B cell (primary cell): ENCODE results near the gene IQCH. TPM values are rescaled to one million over a fixed set of nuclear protein-coding genes. Genes with fewer than 3 reads are reported as not detected.
A peak's percentile ranks its signal among the peaks of the same experiment; 100 is the strongest.

Experiments
- ATAC-seq: fragments of 200-7000 bp; cut with Tn5 transposase; one replicate; pipeline ENCODE4 v1.10.0; 2021; ENCODE audit warnings: low read depth, mild to moderate bottlenecking, moderate number of reproducible peaks, moderate library complexity
- CTCF ChIA-PET: fragments of 350-600 bp; sonication (Branson Sonifier 250); formaldehyde crosslinking; loops from one replicate; lab custom pipeline; 2021; ENCODE audit warnings: antibody characterized with exemption, inconsistent platforms; lab: Charles Lee
- POLR2A ChIA-PET: fragments of 350-600 bp; sonication (Branson Sonifier 250); formaldehyde crosslinking; loops from one replicate; lab custom pipeline; 2021; ENCODE audit warnings: antibody characterized with exemption; lab: Charles Lee
- DNase-seq: peaks from one replicate; pipeline ENCODE4 v3.0.0; 2013
- H2AFZ ChIP-seq: 2 replicates; pipeline ENCODE4 v1.6.1; 2012; ENCODE audit warnings: mild to moderate bottlenecking, low read depth, low read length; ENCODE audit not compliant: insufficient read depth, poor library complexity, severe bottlenecking
- H3K27ac ChIP-seq, 2 donors: 1 replicate in 1 of 2; 2 replicates in 1 of 2; pipeline ENCODE4 v1.5.1; 2012 to 2013; ENCODE audit warnings: low read length in 2 of 2, mild to moderate bottlenecking in 2 of 2, moderate library complexity in 1 of 2
- H3K27me3 ChIP-seq, 4 experiments: fragments of 200-600 bp in 1 of 4; sonication (generic) in 1 of 4; replicated peaks in 1 of 4; 1 replicate in 2 of 4; 2 replicates in 2 of 4; pipeline versions ENCODE4 v1.6.1 to v1.7.0; 2013 to 2016; ENCODE audit warnings: low read length in 3 of 4, mild to moderate bottlenecking in 2 of 4, mixed read lengths in 1 of 4, moderate library complexity in 1 of 4; ENCODE audit not compliant: insufficient read depth in 4 of 4, control insufficient read depth in 3 of 4; ENCODE audit errors: control extremely low read depth in 1 of 4
- H3K36me3 ChIP-seq, 2 experiments: replicated peaks in 1 of 2; 1 replicate in 1 of 2; 2 replicates in 1 of 2; pipeline versions ENCODE4 v1.6.1 to v1.7.1; 2013; ENCODE audit warnings: low read length in 1 of 2; ENCODE audit not compliant: insufficient read depth in 2 of 2, control insufficient read depth in 1 of 2; ENCODE audit errors: control extremely low read depth in 1 of 2, extremely low read depth in 1 of 2
- H3K4me1 ChIP-seq, 2 donors: fragments of 200-600 bp in 1 of 2; sonication (generic) in 1 of 2; 1 replicate in 1 of 2; 2 replicates in 1 of 2; pipeline versions ENCODE4 v1.5.1 to v1.6.1; 2013 to 2017; ENCODE audit warnings: low read length in 2 of 2; ENCODE audit not compliant: control insufficient read depth in 2 of 2, insufficient read depth in 2 of 2
- H3K4me2 ChIP-seq: replicated peaks from 2 replicates; pipeline ENCODE3; 2012; ENCODE audit warnings: mild to moderate bottlenecking, low read depth, low read length; ENCODE audit not compliant: poor library complexity, severe bottlenecking
- H3K4me3 ChIP-seq, 5 experiments: fragments of 200-600 bp in 1 of 5; sonication (generic) in 1 of 5; 1 replicate in 3 of 5; 2 replicates in 2 of 5; pipeline versions ENCODE4 v1.5.1 to v1.7.0; 2011 to 2016; ENCODE audit warnings: low read length in 4 of 5, mild to moderate bottlenecking in 4 of 5, low read depth in 2 of 5, control low read depth in 1 of 5, moderate library complexity in 1 of 5; ENCODE audit not compliant: insufficient read depth in 1 of 5; ENCODE audit errors: control extremely low read depth in 1 of 5, extremely low read depth in 1 of 5
- H3K79me2 ChIP-seq: fragments of 200-600 bp; sonication (generic); one replicate; pipeline ENCODE4 v1.6.0; 2016; ENCODE audit warnings: low read length; ENCODE audit not compliant: control insufficient read depth, insufficient read depth
- H3K9ac ChIP-seq: fragments of 200-600 bp; sonication (generic); 2 replicates; pipeline ENCODE4 v1.6.1; 2017; ENCODE audit warnings: mild to moderate bottlenecking, low read length, moderate library complexity
- H3K9me3 ChIP-seq, 3 donors: one replicate each; pipeline versions ENCODE4 v1.6.1 to v1.7.1; 2013; ENCODE audit warnings: low read length in 2 of 3; ENCODE audit not compliant: control insufficient read depth in 2 of 3, insufficient read depth in 1 of 3; ENCODE audit errors: control extremely low read depth in 1 of 3
- H4K20me1 ChIP-seq: 2 replicates; pipeline ENCODE4 v1.6.0; 2012; ENCODE audit warnings: mild to moderate bottlenecking, low read length; ENCODE audit not compliant: insufficient read depth, control insufficient read depth, poor library complexity, severe bottlenecking
- H3K27ac Mint-ChIP-seq: one replicate; pipeline ENCODE4 v1.8.0; 2021; ENCODE audit warnings: mixed read lengths
- H3K27me3 Mint-ChIP-seq: one replicate; pipeline ENCODE4 v1.8.0; 2021; ENCODE audit warnings: mixed read lengths
- H3K4me1 Mint-ChIP-seq: one replicate; pipeline ENCODE4 v1.8.0; 2021; ENCODE audit warnings: mixed read lengths
- H3K4me3 Mint-ChIP-seq: one replicate; pipeline ENCODE4 v1.8.0; 2021; ENCODE audit warnings: mixed read lengths
- H3K9me3 Mint-ChIP-seq: one replicate; pipeline ENCODE4 v1.8.0; 2022; ENCODE audit warnings: mixed read lengths; ENCODE audit not compliant: insufficient read depth
- CTCF ChIP-seq: fragments of 200-600 bp; IDR thresholded peaks from one replicate; pipeline ENCODE4 v1.8.0; 2022; ENCODE audit warnings: antibody characterized with exemption, mild to moderate bottlenecking
- EZH2 ChIP-seq: IDR thresholded peaks from 2 replicates; pipeline ENCODE4 v1.6.1; 2012; ENCODE audit warnings: borderline replicate concordance, low read depth, mild to moderate bottlenecking, moderate library complexity, low read length; ENCODE audit not compliant: insufficient read depth, poor library complexity, severe bottlenecking
- WGBS: methylation state at CpG from one replicate; pipeline ENCODE4 v1.1.5; 2013; ENCODE audit warnings: missing lambda C conversion rate; ENCODE audit not compliant: insufficient coverage; 5-methylcytosine and 5-hydroxymethylcytosine counted together
- intact Hi-C: fragments of 100-400 bp; cut with micrococcal nuclease; formaldehyde crosslinking; loops from one replicate; pipeline ENCODE4 v1.10.0; 2022
- polyA plus RNA-seq: library from polyadenylated mRNA; depleted of rRNA; stranded (reverse); fragments of >200 nt; gene quantifications from 2 replicates; pipeline ENCODE4 v1.2.3, GENCODE V29; 2012
- total RNA-seq, 2 donors: library from RNA; stranded (reverse); fragments of 120-200 nt in 1 of 2; gene quantifications; 1 replicate in 1 of 2; 2 replicates in 1 of 2; pipeline versions ENCODE4 v1.2.3 to v1.2.4, GENCODE V29; 2013 to 2022

IQCH gene
- total and polyA plus RNA-seq, 2 donors (not counting 1 experiment from before 2014, with no cell fraction given): 1.6 TPM; not detected in 1

- Histone ChIP-seq H3K27me3 (no peaks in the 10 kb centered on the region), H2AFZ (no peak overlapping the region), H3K9me3 (no peaks in the 10 kb centered on the region), H3K36me3 (peaks cover 0 to 34% of the 10 kb centered on the region in 2 experiments), H3K79me2 (peaks cover 20% of the 10 kb centered on the region), H3K4me3 (no peak overlapping the region), H3K4me2 (no peak overlapping the region), H4K20me1 (peaks cover 5% of the 10 kb centered on the region), H3K27ac (no peak overlapping the region), H3K4me1 (peaks cover 0 to 4% of the 10 kb centered on the region in 2 donors), H3K9ac (no peak overlapping the region)
- POLR2A ChIA-PET: interaction anchor here (0.7 kb wide), 1 partner anchor 19 kb away, joined by 4 read pairs; no protein-coding TSS in a partner anchor
- no peaks in the 10 kb centered on the region for H3K27me3 Mint-ChIP-seq
- DNase-seq: no peak
- TF ChIP-seq CTCF: no peak
- no peak for TF ChIP-seq EZH2
- CTCF ChIA-PET: no interaction called here
- H3K27ac Mint-ChIP-seq: no peak overlapping the region
- H3K4me1 Mint-ChIP-seq: peaks cover 12% of the 10 kb centered on the region
- H3K9me3 Mint-ChIP-seq: no peaks in the 10 kb centered on the region
- WGBS: no CpG with 5 or more reads among the region's 3 CpGs
- ATAC-seq: no peak
- no peak overlapping the region for H3K4me3 Mint-ChIP-seq
- intact Hi-C loops: no loop called here
Measured at GRCh38 chr15:67232591-67232990, 22.0 kb upstream of the IQCH start.

DNA sequence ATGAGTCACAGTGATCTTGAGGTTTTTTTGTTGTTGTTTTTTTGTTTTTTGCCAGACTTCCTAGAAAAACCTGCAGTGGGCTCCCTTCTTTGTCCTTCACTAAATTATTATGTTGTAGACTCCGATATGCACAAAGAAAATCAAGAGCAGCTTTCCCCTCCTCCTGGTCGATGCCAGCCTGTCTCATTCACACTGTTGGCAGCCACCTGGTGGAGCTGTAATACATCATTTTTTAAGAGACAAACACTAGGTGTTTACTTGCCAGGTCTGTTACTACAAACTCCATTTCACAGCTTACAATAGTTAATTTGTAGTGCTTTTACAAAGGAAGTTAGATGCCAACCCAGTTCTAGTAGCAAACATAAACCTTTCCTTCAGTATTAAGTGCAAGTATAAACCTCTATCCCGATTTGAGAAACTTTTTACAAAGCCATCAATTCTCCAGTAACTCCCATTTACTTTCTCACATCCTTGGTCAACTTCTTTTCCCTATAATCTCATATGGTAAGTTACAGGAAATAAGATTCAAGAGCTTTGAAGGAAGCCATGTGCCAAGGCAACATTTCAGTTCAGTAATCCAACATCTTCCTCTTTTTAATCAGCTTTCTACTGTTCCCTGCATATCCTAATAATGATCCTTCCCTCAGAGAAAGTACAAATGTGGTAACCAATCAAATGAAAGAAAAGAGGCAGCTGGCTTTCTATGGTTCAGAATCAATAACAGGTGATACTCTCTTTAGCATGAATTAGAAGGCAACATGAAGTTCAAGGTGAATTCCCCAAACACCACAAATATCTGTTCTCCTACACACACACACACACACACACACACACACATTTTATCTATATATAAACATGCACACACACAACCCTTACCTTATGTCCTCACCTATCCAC, 14.1 kb upstream of the IQCH start:
- DNase-seq: no peak
- peaks cover 24 to 28% of the 10 kb centered on the region in 2 donors for H3K4me1 ChIP-seq
- no peak overlapping the region for H3K4me3 ChIP-seq
- H3K27ac ChIP-seq: peak overlapping the region in 1 of 2 donors; percentile 29
- ChIA-PET CTCF (interaction anchor here (1.1 to 2.0 kb wide), 7 partner anchors 10 to 294 kb away, joined by 3 to 13 read pairs (median 5); no protein-coding TSS in a partner anchor), POLR2A (no interaction called here)
- TF ChIP-seq EZH2 (no peak), CTCF (no peak)
- H3K79me2 ChIP-seq: peaks cover 70% of the 10 kb centered on the region
- peaks cover 5% of the 10 kb centered on the region for H4K20me1 ChIP-seq
- no peaks in the 10 kb centered on the region for H3K9me3 Mint-ChIP-seq
- intact Hi-C loops: no loop called here
- no peaks in the 10 kb centered on the region for H3K27me3 ChIP-seq
- peaks cover 45% of the 10 kb centered on the region for H3K4me1 Mint-ChIP-seq
- H3K9ac ChIP-seq: peak overlapping the region; percentile 23
- WGBS: no CpG with 5 or more reads among the region's 3 CpGs
- no peaks in the 10 kb centered on the region for H3K9me3 ChIP-seq
- H3K4me3 Mint-ChIP-seq: peak overlapping the region; percentile 52
- H3K36me3 ChIP-seq: peaks cover under 1 to 4% of the 10 kb centered on the region in 2 experiments
- H2AFZ ChIP-seq: no peak overlapping the region
- H3K27me3 Mint-ChIP-seq: no peaks in the 10 kb centered on the region
- H3K4me2 ChIP-seq: peak overlapping the region; percentile 48
- H3K27ac Mint-ChIP-seq: peak overlapping the region; percentile 66
- no peak for ATAC-seq
